RWPE1 (cell line): ENCODE results near the gene CNGA1.
A peak's percentile ranks its signal among the peaks of the same experiment; 100 is the strongest.
"Not testable (repeated sequence)": the region's sequence is repeated elsewhere in the genome, so short reads cannot be mapped to it uniquely, and the experiment has no call there.

Experiments
- CTCF ChIA-PET: fragments of 350-600 bp; sonication (Branson Sonifier 250); formaldehyde crosslinking; extraction: SDS; loops from one replicate; lab custom pipeline; 2021; lab: Yijun Ruan, JAX
- POLR2A ChIA-PET: fragments of 400-600 bp; formaldehyde crosslinking; extraction: SDS; loops from one replicate; lab custom pipeline; 2020; ENCODE audit warnings: antibody characterized with exemption; ENCODE audit not compliant: low non-redundant PET; lab: Yijun Ruan, JAX
- DNase-seq: peaks from one replicate; pipeline ENCODE4 v3.0.0; 2012; ENCODE audit warnings: low spot score
- H3K27ac ChIP-seq: fragments of 450-650 bp; 2 replicates; pipeline ENCODE4 v1.5.1; 2017
- TF ChIP-seq, protein P1 (sequence below): fragments of 450-650 bp; conservative IDR thresholded peaks from 2 replicates; pipeline ENCODE4 v1.5.1; 2017; ENCODE audit warnings: low read depth, mild to moderate bottlenecking

CNGA1 gene

DNA sequence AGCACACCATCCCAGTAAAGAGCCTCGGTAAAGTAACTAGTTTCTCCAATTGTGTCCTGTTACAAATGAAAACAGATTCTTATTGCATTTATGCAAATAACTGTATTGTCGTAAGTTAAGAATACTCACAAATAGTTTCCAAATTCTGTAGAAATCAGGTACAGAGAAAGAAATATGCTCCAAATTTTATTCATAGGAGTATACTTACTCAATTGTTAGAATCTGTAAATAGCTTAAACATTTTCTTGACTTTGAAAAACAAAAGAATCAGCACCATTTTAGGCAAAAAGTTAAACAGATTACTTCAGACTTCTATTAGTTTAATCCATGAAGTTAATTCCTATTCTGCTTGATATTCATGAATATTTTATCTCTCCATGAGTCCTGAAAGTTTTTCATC, 10.7 kb downstream of the CNGA1 start:
- no peak for DNase-seq
- ChIA-PET CTCF (no interaction called here), POLR2A (no interaction called here)
- H3K27ac ChIP-seq, result no peak overlapping the region
- TF ChIP-seq, protein P1, sequence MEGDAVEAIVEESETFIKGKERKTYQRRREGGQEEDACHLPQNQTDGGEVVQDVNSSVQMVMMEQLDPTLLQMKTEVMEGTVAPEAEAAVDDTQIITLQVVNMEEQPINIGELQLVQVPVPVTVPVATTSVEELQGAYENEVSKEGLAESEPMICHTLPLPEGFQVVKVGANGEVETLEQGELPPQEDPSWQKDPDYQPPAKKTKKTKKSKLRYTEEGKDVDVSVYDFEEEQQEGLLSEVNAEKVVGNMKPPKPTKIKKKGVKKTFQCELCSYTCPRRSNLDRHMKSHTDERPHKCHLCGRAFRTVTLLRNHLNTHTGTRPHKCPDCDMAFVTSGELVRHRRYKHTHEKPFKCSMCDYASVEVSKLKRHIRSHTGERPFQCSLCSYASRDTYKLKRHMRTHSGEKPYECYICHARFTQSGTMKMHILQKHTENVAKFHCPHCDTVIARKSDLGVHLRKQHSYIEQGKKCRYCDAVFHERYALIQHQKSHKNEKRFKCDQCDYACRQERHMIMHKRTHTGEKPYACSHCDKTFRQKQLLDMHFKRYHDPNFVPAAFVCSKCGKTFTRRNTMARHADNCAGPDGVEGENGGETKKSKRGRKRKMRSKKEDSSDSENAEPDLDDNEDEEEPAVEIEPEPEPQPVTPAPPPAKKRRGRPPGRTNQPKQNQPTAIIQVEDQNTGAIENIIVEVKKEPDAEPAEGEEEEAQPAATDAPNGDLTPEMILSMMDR, result no peak

DNA sequence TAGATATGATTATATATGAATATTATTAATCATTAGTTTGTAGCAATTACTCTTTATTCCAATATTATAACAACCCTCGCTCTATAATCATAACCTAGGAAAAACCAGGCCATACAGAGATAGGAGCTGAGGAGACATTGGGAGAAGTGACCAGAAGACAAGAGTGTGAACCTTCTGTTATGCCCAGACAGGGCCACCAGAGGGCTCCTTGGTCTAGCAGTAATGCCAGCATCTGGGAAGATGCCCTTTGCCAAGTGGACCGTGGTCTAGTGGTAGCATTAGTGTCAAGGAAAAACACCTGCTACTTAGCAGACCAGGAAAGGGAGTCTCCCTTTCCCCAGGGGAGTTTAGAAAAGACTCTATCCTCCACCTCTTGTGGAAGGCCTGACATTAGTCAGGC, 12.9 kb downstream of the CNGA1 start:
- CTCF ChIA-PET, result interaction anchor here (0.6 to 1.4 kb wide), 5 partner anchors 11 to 336 kb away, joined by 3 to 6 read pairs (median 3); no protein-coding TSS in a partner anchor
- TF ChIP-seq, protein P1, result peak; percentile 22; the same call in 1 of the 2 replicates
- H3K27ac ChIP-seq, POLR2A ChIA-PET, DNase-seq: not testable (repeated sequence)

DNA sequence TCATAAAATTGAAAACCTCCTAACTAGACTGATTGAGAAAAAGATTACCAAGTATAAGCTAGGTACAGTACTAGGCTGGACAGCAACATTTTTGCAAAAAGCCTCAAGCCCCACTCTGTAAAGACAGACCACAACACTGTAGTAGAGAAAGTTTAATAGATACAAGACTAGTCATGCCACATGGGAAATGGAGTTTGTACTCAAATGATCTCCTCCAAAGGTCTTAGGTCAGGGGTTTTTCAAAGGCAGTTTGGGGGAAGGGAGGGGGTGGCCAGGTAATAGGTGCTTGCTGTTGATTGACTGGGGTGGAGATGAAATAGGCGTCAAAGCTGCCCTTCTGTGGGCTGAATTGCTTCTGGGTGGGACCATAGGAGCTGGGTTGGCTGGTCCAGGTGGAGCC, 14.2 kb downstream of the CNGA1 start:
- DNase-seq, result no peak
- TF ChIP-seq, protein P1, result no peak
- POLR2A ChIA-PET, result interaction anchor here (0.6 kb wide), 1 partner anchor 88 kb away, joined by 7 read pairs; no protein-coding TSS in a partner anchor
- H3K27ac ChIP-seq, result no peak overlapping the region
- CTCF ChIA-PET, result no interaction called here

DNA sequence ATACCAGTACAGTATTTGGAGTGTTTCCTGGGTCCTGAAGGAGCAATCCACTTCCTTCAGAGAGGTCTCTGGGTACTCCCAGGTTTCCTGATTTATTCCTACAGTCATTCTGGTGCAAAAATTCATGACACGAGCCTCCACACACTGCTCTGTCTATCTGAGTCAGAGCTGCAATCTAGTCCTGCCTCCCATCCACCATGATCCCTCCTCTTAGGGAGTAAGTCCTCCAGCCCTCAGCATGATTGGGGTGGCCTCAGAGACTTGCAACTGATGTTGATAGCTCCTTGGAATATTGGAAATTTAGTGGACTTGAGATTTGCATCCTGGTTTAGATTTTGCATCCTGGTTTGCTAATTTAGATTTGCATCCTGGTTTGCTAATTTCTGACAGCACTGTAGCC, 20.5 kb downstream of the CNGA1 start:
- ChIA-PET POLR2A (no interaction called here), CTCF (no interaction called here)
- no peak overlapping the region for H3K27ac ChIP-seq

DNA sequence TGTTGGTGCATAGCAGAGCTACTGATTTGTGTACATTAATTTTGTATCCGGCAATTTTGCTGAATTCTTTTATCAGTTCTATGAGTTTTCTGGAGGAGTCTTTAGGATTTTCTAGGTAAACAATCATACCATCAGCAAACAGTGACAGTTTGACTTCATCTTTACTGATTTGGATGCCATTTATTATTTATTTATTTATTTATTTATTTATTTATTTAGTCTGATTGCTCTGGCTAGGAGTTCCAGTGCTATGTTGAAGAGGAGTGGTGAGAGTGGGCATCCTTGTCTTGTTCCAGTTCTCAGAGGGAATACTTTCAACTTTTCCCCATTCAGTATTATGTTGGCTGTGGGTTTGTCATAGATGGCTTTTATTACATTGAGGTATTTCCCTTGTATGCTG, 24.0 kb downstream of the CNGA1 start:
- DNase-seq, H3K27ac ChIP-seq, POLR2A ChIA-PET, CTCF ChIA-PET: not testable (repeated sequence)

More for the DNA sequence above, 20.5 kb downstream of the CNGA1 start:
- DNase-seq, result no peak
- TF ChIP-seq, protein P1, result no peak

GRCh38 chr4:47990145-47990544, 26.3 kb downstream of the CNGA1 start:
- ChIA-PET CTCF (no interaction called here), POLR2A (no interaction called here)
- H3K27ac ChIP-seq, result no peak overlapping the region
- TF ChIP-seq, protein P1, result no peak
- DNase-seq, result no peak

GRCh38 chr4:47974566-47974965, 41.9 kb downstream of the CNGA1 start:
- no peak overlapping the region for H3K27ac ChIP-seq
- TF ChIP-seq, protein P1, result no peak
- DNase-seq, result no peak
- POLR2A ChIA-PET, result no interaction called here
- CTCF ChIA-PET, result no interaction called here
